AG04449 (cell line): ENCODE measurements around the gene GRIA4.

ENCODE experiments used
- CTCF ChIA-PET: fragments of 350-600 bp; formaldehyde crosslinking; extraction: SDS; loops from one replicate; lab custom pipeline; 2021; ENCODE audit warnings: antibody characterized with exemption; lab: Yijun Ruan, JAX
- POLR2A ChIA-PET: fragments of 400-600, 350-600 bp; formaldehyde crosslinking; extraction: SDS; loops from one replicate; lab custom pipeline; 2020; ENCODE audit warnings: antibody characterized with exemption, inconsistent platforms; lab: Yijun Ruan, JAX
- DNase-seq: peaks from one replicate; pipeline ENCODE4 v3.0.0-alpha.2; 2010; ENCODE audit warnings: low read depth, low spot score
- H3K4me3 ChIP-seq: 2 replicates; pipeline ENCODE4 v1.5.1; 2011; ENCODE audit warnings: low read depth, mild to moderate bottlenecking, control low read depth, low read length
- CTCF ChIP-seq: IDR thresholded peaks from one replicate; pipeline ENCODE4 v1.5.1; 2011; ENCODE audit warnings: mild to moderate bottlenecking, moderate library complexity, low read length, control low read depth, inconsistent platforms; ENCODE audit not compliant: insufficient read depth; ENCODE audit errors: missing control alignments

Gene GRIA4

GRCh38 chr11:105884436-105884835 lies 274.6 kb downstream of the GRIA4 start:
- H3K4me3 ChIP-seq = no peak overlapping the region
- no peak for TF ChIP-seq CTCF
- ChIA-PET CTCF (no interaction called here), POLR2A (no interaction called here)
- DNase-seq = no peak

- no peak for DNase-seq
These were observed 281.8 kb downstream of the GRIA4 start for GRCh38 chr11:105891685-105892084.

GRCh38 chr11:105897161-105897560 lies 287.3 kb downstream of the GRIA4 start:
- ChIA-PET CTCF (no interaction called here), POLR2A (no interaction called here)
- no peak for DNase-seq
- TF ChIP-seq CTCF = no peak
- H3K4me3 ChIP-seq = no peak overlapping the region

More at GRCh38 chr11:105891685-105892084, 281.8 kb downstream of the GRIA4 start:
- ChIA-PET POLR2A (no interaction called here), CTCF (no interaction called here)
- TF ChIP-seq CTCF = no peak
- no peak overlapping the region for H3K4me3 ChIP-seq

- DNase-seq = no peak
- no peak overlapping the region for H3K4me3 ChIP-seq
- TF ChIP-seq CTCF = no peak
- ChIA-PET POLR2A (no interaction called here), CTCF (no interaction called here)
These were observed 289.9 kb downstream of the GRIA4 start for GRCh38 chr11:105899772-105900171.

GRCh38 chr11:105900515-105901035 lies 290.7 kb downstream of the GRIA4 start:
- ChIA-PET CTCF (no interaction called here), POLR2A (no interaction called here)
- DNase-seq = no peak
- no peak overlapping the region for H3K4me3 ChIP-seq
- no peak for TF ChIP-seq CTCF

GRCh38 chr11:105903113-105903512 lies 293.2 kb downstream of the GRIA4 start:
- no peak overlapping the region for H3K4me3 ChIP-seq
- POLR2A ChIA-PET = no interaction called here
- CTCF ChIA-PET = no interaction called here
- no peak for TF ChIP-seq CTCF
- no peak for DNase-seq
